ENCODE data around the gene EIF4EBP2. TPM values are rescaled to one million over a fixed set of nuclear protein-coding genes. Genes with fewer than 3 reads are reported as not detected.

The EIF4EBP2 gene
- total RNA-seq, 2 donors from 2014 or later, result 9.2 to 24.3 TPM

- DNase-seq (ENCODE audit: low spot score in 2 of 2), result peak in 1 of 2 donors; percentile 25
- H3K27ac Mint-ChIP-seq, result no peak within 1 kb of the TSS
- H3K36me3 Mint-ChIP-seq, result peaks cover 6 to 10% of the 10 kb centered on the region in 2 donors
- no peaks in the 10 kb centered on the region for H3K9me3 Mint-ChIP-seq
- ATAC-seq, result peak; percentile 22 to 62
These were observed 37.4 kb downstream of the EIF4EBP2 start, which contains the start of gene NODAL for GRCh38 chr10:70441161-70441894. TSS of gene NODAL (minus strand) at chr10:70441681. CDS start at chr10:70441667, 14 bp downstream.

- ATAC-seq (no peak), DNase-seq (ENCODE audit: low spot score in 2 of 2) (no peak)
- no peak overlapping the region for H3K27ac Mint-ChIP-seq
- no peaks in the 10 kb centered on the region for H3K9me3 Mint-ChIP-seq
- H3K36me3 Mint-ChIP-seq, result peaks cover 6 to 10% of the 10 kb centered on the region in 2 donors
These were observed 38.0 kb downstream of the EIF4EBP2 start for GRCh38 chr10:70441895-70442309.

- Mint-ChIP-seq H3K9me3 (no peaks in the 10 kb centered on the region), H3K27ac (no peak overlapping the region), H3K36me3 (peaks cover 6 to 10% of the 10 kb centered on the region in 2 donors)
- ATAC-seq, result no peak
- DNase-seq (ENCODE audit: low spot score in 2 of 2), result no peak
These were observed 38.5 kb downstream of the EIF4EBP2 start for GRCh38 chr10:70442332-70442988.

GRCh38 chr10:70444744-70445143 lies 40.8 kb downstream of the EIF4EBP2 start:
- Mint-ChIP-seq H3K9me3 (no peaks in the 10 kb centered on the region), H3K36me3 (peaks cover 6 to 10% of the 10 kb centered on the region in 2 donors), H3K27ac (no peak overlapping the region)
- ATAC-seq, result no peak
- DNase-seq (ENCODE audit: low spot score in 2 of 2), result no peak

- Mint-ChIP-seq H3K36me3 (peaks cover 2 to 5% of the 10 kb centered on the region in 2 donors), H3K27ac (no peak overlapping the region)
- no peak for ATAC-seq
These were observed 42.0 kb downstream of the EIF4EBP2 start for GRCh38 chr10:70445718-70446657.

GRCh38 chr10:70448236-70448635 lies 44.3 kb downstream of the EIF4EBP2 start:
- Mint-ChIP-seq H3K9me3 (no peaks in the 10 kb centered on the region), H3K27ac (no peak overlapping the region), H3K36me3 (no peaks in the 10 kb centered on the region)
- no peak for DNase-seq (ENCODE audit: low spot score in 2 of 2)
- no peak for ATAC-seq

More at GRCh38 chr10:70445718-70446657, 42.0 kb downstream of the EIF4EBP2 start:
- no peak for DNase-seq (ENCODE audit: low spot score in 2 of 2)
- no peaks in the 10 kb centered on the region for H3K9me3 Mint-ChIP-seq

GRCh38 chr10:70455213-70455630 lies 51.3 kb downstream of the EIF4EBP2 start:
- Mint-ChIP-seq H3K36me3 (no peaks in the 10 kb centered on the region), H3K27ac (no peak overlapping the region), H3K9me3 (no peaks in the 10 kb centered on the region)
- ATAC-seq (no peak), DNase-seq (ENCODE audit: low spot score in 2 of 2) (no peak)

GRCh38 chr10:70456164-70456563 lies 52.2 kb downstream of the EIF4EBP2 start:
- no peak overlapping the region for H3K27ac Mint-ChIP-seq
- H3K36me3 Mint-ChIP-seq, result no peaks in the 10 kb centered on the region
- H3K9me3 Mint-ChIP-seq, result no peaks in the 10 kb centered on the region
- ATAC-seq (no peak), DNase-seq (ENCODE audit: low spot score in 2 of 2) (no peak)

- Mint-ChIP-seq H3K36me3 (no peaks in the 10 kb centered on the region), H3K9me3 (no peaks in the 10 kb centered on the region), H3K27ac (no peak overlapping the region)
- ATAC-seq (no peak), DNase-seq (ENCODE audit: low spot score in 2 of 2) (no peak)
These were observed 53.9 kb downstream of the EIF4EBP2 start for GRCh38 chr10:70457759-70458305.

GRCh38 chr10:70458329-70459060 lies 54.5 kb downstream of the EIF4EBP2 start:
- Mint-ChIP-seq H3K9me3 (no peaks in the 10 kb centered on the region), H3K36me3 (no peaks in the 10 kb centered on the region), H3K27ac (no peak overlapping the region)
- DNase-seq (ENCODE audit: low spot score in 2 of 2) (peak in 1 of 2 donors; percentile 43), ATAC-seq (peak; percentile 67 to 76)

- Mint-ChIP-seq H3K9me3 (no peaks in the 10 kb centered on the region), H3K27ac (no peak overlapping the region), H3K36me3 (no peaks in the 10 kb centered on the region)
- DNase-seq (ENCODE audit: low spot score in 2 of 2) (no peak), ATAC-seq (no peak)
These were observed 55.3 kb downstream of the EIF4EBP2 start for GRCh38 chr10:70459061-70459773.

- Mint-ChIP-seq H3K27ac (no peak overlapping the region), H3K36me3 (no peaks in the 10 kb centered on the region), H3K9me3 (no peaks in the 10 kb centered on the region)
- DNase-seq (ENCODE audit: low spot score in 2 of 2), result no peak
- ATAC-seq, result no peak
These were observed 56.0 kb downstream of the EIF4EBP2 start for GRCh38 chr10:70459774-70460490.

GRCh38 chr10:70461397-70462348 lies 57.7 kb downstream of the EIF4EBP2 start:
- ATAC-seq (peak; percentile 73 to 86), DNase-seq (ENCODE audit: low spot score in 2 of 2) (peak in 1 of 2 donors; percentile 52)
- Mint-ChIP-seq H3K9me3 (no peaks in the 10 kb centered on the region), H3K36me3 (no peaks in the 10 kb centered on the region), H3K27ac (no peak overlapping the region)
